Smooth muscle cell (in vitro differentiated cells): ENCODE data around the gene LGALSL. TPM values are rescaled to one million over a fixed set of nuclear protein-coding genes. Genes with fewer than 3 reads are reported as not detected.

ENCODE experiments used
- DNase-seq: peaks from one replicate; lab custom pipeline; 2025; ENCODE audit not compliant: unreplicated experiment; lab: John Stamatoyannopoulos, UW
- H2AFZ ChIP-seq: fragments of 200-600 bp; sonication (generic); 2 replicates; pipeline ENCODE4 v1.6.0; 2016; ENCODE audit warnings: antibody characterized with exemption, low read depth, mild to moderate bottlenecking
- H3F3A ChIP-seq: fragments of 200-600 bp; sonication (generic); 2 replicates; pipeline ENCODE4 v1.6.0; 2017; ENCODE audit warnings: antibody characterized with exemption, low read depth
- H3K27ac ChIP-seq: fragments of 200-600 bp; sonication (generic); 2 replicates; pipeline ENCODE4 v1.5.1; 2016; ENCODE audit warnings: low read depth, mild to moderate bottlenecking
- H3K27me3 ChIP-seq: fragments of 200-600 bp; sonication (generic); 2 replicates; pipeline ENCODE4 v1.6.1; 2016; ENCODE audit warnings: low read depth, mild to moderate bottlenecking
- H3K36me3 ChIP-seq: fragments of 200-600 bp; sonication (generic); 2 replicates; pipeline ENCODE4 v1.5.1; 2016; ENCODE audit warnings: low read depth
- H3K4me1 ChIP-seq: fragments of 200-600 bp; sonication (generic); 2 replicates; pipeline ENCODE4 v1.5.1; 2016; ENCODE audit warnings: low read depth
- H3K4me2 ChIP-seq: fragments of 200-600 bp; sonication (generic); 2 replicates; pipeline ENCODE4 v1.6.0; 2016; ENCODE audit warnings: mild to moderate bottlenecking
- H3K4me3 ChIP-seq: fragments of 200-600 bp; sonication (generic); 2 replicates; pipeline ENCODE4 v1.5.1; 2016; ENCODE audit warnings: mild to moderate bottlenecking
- H3K79me2 ChIP-seq: fragments of 200-600 bp; sonication (generic); 2 replicates; pipeline ENCODE4 v1.6.0; 2016; ENCODE audit warnings: low read depth, mild to moderate bottlenecking
- H3K9ac ChIP-seq: fragments of 200-600 bp; sonication (generic); 2 replicates; pipeline ENCODE4 v1.6.0; 2016; ENCODE audit warnings: low read depth
- H3K9me3 ChIP-seq: fragments of 200-600 bp; sonication (generic); replicated peaks from 2 replicates; pipeline ENCODE4 v1.5.1; 2016; ENCODE audit warnings: low read depth
- H4K20me1 ChIP-seq: fragments of 200-600 bp; sonication (generic); 2 replicates; pipeline ENCODE4 v1.6.0; 2016; ENCODE audit warnings: low read depth
- WGBS: methylation state at CpG from one replicate; pipeline ENCODE4 v1.1.7; 2016; ENCODE audit warnings: low lambda C conversion rate; 5-methylcytosine and 5-hydroxymethylcytosine counted together
- polyA plus RNA-seq: library from polyadenylated mRNA; unstranded; fragments of >200 nt; fragmentation: Nextera tagmentation; extraction: Ambion mirVana; gene quantifications from 2 replicates; pipeline ENCODE4 v1.2.1, GENCODE V29; 2016
- total RNA-seq: library from RNA; depleted of rRNA; stranded (reverse); fragments of >200 nt; gene quantifications from 2 replicates; pipeline ENCODE4 v1.2.3, GENCODE V29; 2014
- TF ChIP-seq, protein P1 (sequence below): fragments of 200-600 bp; sonication (generic); IDR thresholded peaks from 2 replicates; pipeline ENCODE4 v1.5.1; 2017; ENCODE audit warnings: borderline replicate concordance, mild to moderate bottlenecking, antibody characterized with exemption; ENCODE audit not compliant: insufficient read depth, poor library complexity, severe bottlenecking

Gene LGALSL
- total and polyA plus RNA-seq, 2 experiments from 2014 or later: 8.1 to 13.9 TPM

DNA sequence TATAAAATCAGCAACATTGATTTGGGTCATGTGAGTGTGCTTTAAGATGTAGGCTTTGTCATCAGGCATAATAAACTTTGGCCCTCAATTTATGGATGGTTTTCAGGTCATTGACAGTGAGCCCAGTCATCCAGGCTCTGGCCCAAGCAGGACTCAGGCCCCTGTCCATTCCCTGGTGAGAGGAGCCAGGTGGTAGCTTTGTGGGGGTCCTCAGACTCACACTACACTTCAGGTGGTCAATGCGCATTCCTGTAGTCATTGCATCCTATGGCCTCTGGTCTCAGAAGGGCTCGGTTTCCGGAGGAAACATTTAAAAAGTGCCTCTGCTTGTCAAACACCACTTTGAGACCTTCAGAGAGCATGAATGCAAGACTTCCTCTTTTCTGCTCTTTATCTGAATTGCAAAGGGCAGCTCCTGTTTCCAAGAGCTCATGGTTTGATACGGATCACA is 20.2 kb downstream of the LGALSL start:
- Histone ChIP-seq H3F3A (no peaks in the 10 kb centered on the region), H3K79me2 (no peaks in the 10 kb centered on the region), H3K4me1 (peaks cover 8% of the 10 kb centered on the region), H3K9me3 (no peaks in the 10 kb centered on the region), H2AFZ (no peak overlapping the region), H3K4me3 (no peak overlapping the region), H3K27me3 (no peaks in the 10 kb centered on the region), H3K27ac (no peak overlapping the region), H4K20me1 (no peaks in the 10 kb centered on the region), H3K36me3 (no peaks in the 10 kb centered on the region), H3K4me2 (no peak overlapping the region), H3K9ac (no peak overlapping the region)
- DNase-seq: no peak
- WGBS: 90% methylated on average over 4 of the region's 4 CpGs
- TF ChIP-seq, protein P1, sequence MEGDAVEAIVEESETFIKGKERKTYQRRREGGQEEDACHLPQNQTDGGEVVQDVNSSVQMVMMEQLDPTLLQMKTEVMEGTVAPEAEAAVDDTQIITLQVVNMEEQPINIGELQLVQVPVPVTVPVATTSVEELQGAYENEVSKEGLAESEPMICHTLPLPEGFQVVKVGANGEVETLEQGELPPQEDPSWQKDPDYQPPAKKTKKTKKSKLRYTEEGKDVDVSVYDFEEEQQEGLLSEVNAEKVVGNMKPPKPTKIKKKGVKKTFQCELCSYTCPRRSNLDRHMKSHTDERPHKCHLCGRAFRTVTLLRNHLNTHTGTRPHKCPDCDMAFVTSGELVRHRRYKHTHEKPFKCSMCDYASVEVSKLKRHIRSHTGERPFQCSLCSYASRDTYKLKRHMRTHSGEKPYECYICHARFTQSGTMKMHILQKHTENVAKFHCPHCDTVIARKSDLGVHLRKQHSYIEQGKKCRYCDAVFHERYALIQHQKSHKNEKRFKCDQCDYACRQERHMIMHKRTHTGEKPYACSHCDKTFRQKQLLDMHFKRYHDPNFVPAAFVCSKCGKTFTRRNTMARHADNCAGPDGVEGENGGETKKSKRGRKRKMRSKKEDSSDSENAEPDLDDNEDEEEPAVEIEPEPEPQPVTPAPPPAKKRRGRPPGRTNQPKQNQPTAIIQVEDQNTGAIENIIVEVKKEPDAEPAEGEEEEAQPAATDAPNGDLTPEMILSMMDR: no peak

DNA sequence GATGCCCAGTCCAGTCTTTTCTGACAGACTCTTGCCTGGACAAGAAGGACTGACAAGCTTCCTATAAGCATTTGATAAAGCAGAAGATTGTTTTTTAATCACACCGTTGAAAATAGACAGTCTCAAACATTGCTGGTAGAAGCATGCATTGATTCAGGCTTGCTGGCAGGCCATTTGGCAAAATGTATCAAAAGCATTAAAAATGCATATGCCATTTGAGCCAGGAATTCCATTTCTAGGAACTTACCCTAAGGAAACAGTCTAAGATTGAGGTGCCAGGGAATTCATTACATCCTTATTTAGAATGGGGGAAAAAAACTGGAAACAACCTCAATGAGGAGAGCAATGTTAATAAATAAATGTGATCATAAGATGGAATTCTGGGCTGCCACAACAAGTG is 20.7 kb downstream of the LGALSL start:
- Histone ChIP-seq H3K4me3 (no peak overlapping the region), H3K27ac (no peak overlapping the region), H3K4me1 (peaks cover 3% of the 10 kb centered on the region), H4K20me1 (no peaks in the 10 kb centered on the region), H3K79me2 (no peaks in the 10 kb centered on the region), H2AFZ (no peak overlapping the region), H3K9me3 (no peaks in the 10 kb centered on the region), H3K9ac (no peak overlapping the region), H3F3A (no peaks in the 10 kb centered on the region), H3K4me2 (no peak overlapping the region), H3K36me3 (no peaks in the 10 kb centered on the region), H3K27me3 (no peaks in the 10 kb centered on the region)
- no peak for DNase-seq
- TF ChIP-seq, protein P1: no peak
- 90% methylated on average over 1 of the region's 1 CpG for WGBS

- WGBS: 94% methylated on average over 1 of the region's 1 CpG
- no peaks in the 10 kb centered on the region for H3K4me1 ChIP-seq
- H4K20me1 ChIP-seq: no peaks in the 10 kb centered on the region
- no peaks in the 10 kb centered on the region for H3K36me3 ChIP-seq
- H3K9me3 ChIP-seq: no peaks in the 10 kb centered on the region
- TF ChIP-seq, protein P1: no peak
- no peak overlapping the region for H3K9ac ChIP-seq
- DNase-seq: no peak
- H3K27me3 ChIP-seq: no peaks in the 10 kb centered on the region
- no peak overlapping the region for H2AFZ ChIP-seq
- no peaks in the 10 kb centered on the region for H3K79me2 ChIP-seq
- no peak overlapping the region for H3K4me2 ChIP-seq
- H3F3A ChIP-seq: no peaks in the 10 kb centered on the region
- H3K27ac ChIP-seq: no peak overlapping the region
- no peak overlapping the region for H3K4me3 ChIP-seq
Measured at GRCh38 chr2:64477037-64477436, 23.1 kb downstream of the LGALSL start.

DNA sequence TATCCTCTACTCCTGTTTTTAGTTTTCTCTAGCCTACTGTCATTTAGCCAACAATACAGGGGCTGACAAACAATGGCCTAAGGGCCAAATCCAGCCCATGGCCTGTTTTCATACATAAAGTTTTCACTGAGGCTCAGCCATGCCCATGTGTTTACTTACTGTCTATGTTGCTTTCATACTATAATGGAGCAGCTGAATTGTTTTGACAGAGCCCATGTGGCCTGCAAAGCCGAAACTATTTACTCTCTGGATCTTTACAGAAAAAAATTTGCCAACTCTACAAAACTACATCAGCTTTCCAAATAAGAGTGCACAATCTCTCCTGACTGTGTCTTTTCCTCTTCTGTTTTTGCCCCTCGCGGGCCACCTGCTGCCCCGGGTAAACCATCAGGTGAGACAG is 24.0 kb downstream of the LGALSL start:
- no peaks in the 10 kb centered on the region for H3K27me3 ChIP-seq
- no peak overlapping the region for H3K27ac ChIP-seq
- no peak overlapping the region for H2AFZ ChIP-seq
- no peaks in the 10 kb centered on the region for H3K9me3 ChIP-seq
- no peak for DNase-seq
- peaks cover 5% of the 10 kb centered on the region for H3K4me1 ChIP-seq
- no peak overlapping the region for H3K9ac ChIP-seq
- no peaks in the 10 kb centered on the region for H3K79me2 ChIP-seq
- no peaks in the 10 kb centered on the region for H4K20me1 ChIP-seq
- H3K36me3 ChIP-seq: no peaks in the 10 kb centered on the region
- H3K4me2 ChIP-seq: no peak overlapping the region
- H3F3A ChIP-seq: no peaks in the 10 kb centered on the region
- TF ChIP-seq, protein P1: no peak
- 89% methylated on average over 4 of the region's 4 CpGs for WGBS
- H3K4me3 ChIP-seq: no peak overlapping the region
